Caco-2 (cell line): Measurements from ENCODE around the gene KCTD1. TPM values are rescaled to one million over a fixed set of nuclear protein-coding genes. Genes with fewer than 3 reads are reported as not detected.

Experiments
- BruUV-seq: library from RNA; stranded (reverse); fragments of 400-500 nt; replicated peaks from 2 replicates; lab custom pipeline; 2021; lab: Mats Ljungman, UMichigan
- CTCF ChIA-PET: fragments of 300-600 bp; sonication (Branson Sonifier 250); formaldehyde crosslinking; loops from one replicate; lab custom pipeline; 2022; ENCODE audit warnings: antibody characterized with exemption; lab: Charles Lee
- POLR2A ChIA-PET: fragments of 300-600 bp; sonication (Branson Sonifier 250); formaldehyde crosslinking; loops from one replicate; lab custom pipeline; 2022; ENCODE audit warnings: antibody characterized with exemption; lab: Charles Lee
- DNase-seq, 2 experiments: peaks; one replicate each; pipeline versions ENCODE4 v3.0.0 to v3.0.0-alpha.2; 2020 to 2022
- H3K27me3 ChIP-seq: replicated peaks from 2 replicates; pipeline ENCODE4 v1.6.0; 2011; ENCODE audit warnings: low read length; ENCODE audit not compliant: control insufficient read depth, insufficient read depth
- H3K36me3 ChIP-seq: 2 replicates; pipeline ENCODE4 v1.5.1; 2011; ENCODE audit warnings: low read length; ENCODE audit not compliant: control insufficient read depth, insufficient read depth
- H3K4me1 ChIP-seq: fragments of 250-450 bp; sonication (Bioruptor Pico); 2 replicates; pipeline ENCODE4 v1.5.1; 2020; ENCODE audit warnings: mild to moderate bottlenecking
- H3K4me3 ChIP-seq: 2 replicates; pipeline ENCODE4 v1.5.1; 2011; ENCODE audit warnings: low read depth, mild to moderate bottlenecking, control low read depth, low read length
- H3K9me3 ChIP-seq: fragments of 250-450 bp; sonication (Bioruptor Pico); 2 replicates; pipeline ENCODE4 v1.5.1; 2020; ENCODE audit warnings: mild to moderate bottlenecking, moderate library complexity
- H3K27ac Mint-ChIP-seq: one replicate; pipeline ENCODE4 v1.8.0; 2022; ENCODE audit warnings: mixed read lengths; ENCODE audit not compliant: unreplicated experiment
- H3K27me3 Mint-ChIP-seq: one replicate; pipeline ENCODE4 v1.8.0; 2022; ENCODE audit warnings: mixed read lengths; ENCODE audit not compliant: insufficient read depth, unreplicated experiment
- H3K36me3 Mint-ChIP-seq: one replicate; pipeline ENCODE4 v1.8.0; 2022; ENCODE audit warnings: mild to moderate bottlenecking, mixed read lengths; ENCODE audit not compliant: insufficient read depth, unreplicated experiment
- H3K4me1 Mint-ChIP-seq: one replicate; pipeline ENCODE4 v1.8.0; 2022; ENCODE audit warnings: low read depth, mixed read lengths; ENCODE audit not compliant: unreplicated experiment
- H3K4me3 Mint-ChIP-seq: one replicate; pipeline ENCODE4 v1.8.0; 2022; ENCODE audit warnings: mild to moderate bottlenecking, moderate library complexity, mixed read lengths; ENCODE audit not compliant: unreplicated experiment
- H3K9me3 Mint-ChIP-seq: one replicate; pipeline ENCODE4 v1.8.0; 2022; ENCODE audit warnings: mixed read lengths; ENCODE audit not compliant: unreplicated experiment
- intact Hi-C: fragments of 100-400 bp; cut with micrococcal nuclease; formaldehyde crosslinking; loops from one replicate; pipeline ENCODE4 v1.10.0; 2022; ENCODE audit not compliant: unreplicated experiment
- total RNA-seq: library from RNA; stranded (reverse); gene quantifications from 2 replicates; pipeline ENCODE4 v1.2.3, GENCODE V29; 2022
- TF ChIP-seq, protein P1 (sequence below), 2 experiments: fragments of 200-600 bp in 1 of 2; IDR thresholded peaks; 1 replicate in 1 of 2; 2 replicates in 1 of 2; pipeline versions ENCODE4 v1.5.1 to v1.8.0; 2011 to 2022; ENCODE audit warnings: antibody characterized with exemption in 1 of 2, control low read depth in 1 of 2, inconsistent platforms in 1 of 2, low read depth in 1 of 2, low read length in 1 of 2, mild to moderate bottlenecking in 1 of 2, moderate library complexity in 1 of 2; ENCODE audit not compliant: insufficient read depth in 1 of 2, severe bottlenecking in 1 of 2, unreplicated experiment in 1 of 2

The KCTD1 gene
- total RNA-seq, 1 experiment from 2014 or later = 5.7 TPM

DNA sequence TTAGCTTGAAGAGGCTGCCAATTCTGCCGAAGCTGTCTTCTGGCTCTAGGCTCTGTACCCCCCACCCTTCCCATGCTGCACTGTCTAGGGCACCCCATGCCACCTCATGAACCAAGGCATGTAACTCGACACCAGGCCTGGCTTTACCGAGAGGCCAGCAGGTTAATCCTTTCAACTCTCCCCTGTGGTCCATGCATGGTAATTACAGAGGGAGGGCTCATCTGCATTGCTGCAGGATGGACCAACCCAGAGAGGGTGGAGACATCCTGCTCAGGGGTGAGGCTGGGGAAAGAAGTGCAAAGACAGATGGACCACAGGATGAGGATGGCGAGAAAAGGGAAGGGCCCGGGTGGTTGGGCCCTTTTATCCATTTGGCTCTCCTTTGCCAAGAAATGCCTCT is 65.8 kb downstream of the KCTD1 start:
- Histone ChIP-seq H3K36me3 (no peaks in the 10 kb centered on the region), H3K27me3 (no peaks in the 10 kb centered on the region), H3K9me3 (no peaks in the 10 kb centered on the region), H3K4me3 (no peak overlapping the region), H3K4me1 (peaks cover 50% of the 10 kb centered on the region)
- no TSS peak for BruUV-seq
- Mint-ChIP-seq H3K4me3 (no peak overlapping the region), H3K4me1 (peaks cover 22% of the 10 kb centered on the region), H3K27ac (no peak overlapping the region), H3K27me3 (no peaks in the 10 kb centered on the region), H3K36me3 (no peaks in the 10 kb centered on the region), H3K9me3 (no peaks in the 10 kb centered on the region)
- POLR2A ChIA-PET = no interaction called here
- TF ChIP-seq, protein P1, sequence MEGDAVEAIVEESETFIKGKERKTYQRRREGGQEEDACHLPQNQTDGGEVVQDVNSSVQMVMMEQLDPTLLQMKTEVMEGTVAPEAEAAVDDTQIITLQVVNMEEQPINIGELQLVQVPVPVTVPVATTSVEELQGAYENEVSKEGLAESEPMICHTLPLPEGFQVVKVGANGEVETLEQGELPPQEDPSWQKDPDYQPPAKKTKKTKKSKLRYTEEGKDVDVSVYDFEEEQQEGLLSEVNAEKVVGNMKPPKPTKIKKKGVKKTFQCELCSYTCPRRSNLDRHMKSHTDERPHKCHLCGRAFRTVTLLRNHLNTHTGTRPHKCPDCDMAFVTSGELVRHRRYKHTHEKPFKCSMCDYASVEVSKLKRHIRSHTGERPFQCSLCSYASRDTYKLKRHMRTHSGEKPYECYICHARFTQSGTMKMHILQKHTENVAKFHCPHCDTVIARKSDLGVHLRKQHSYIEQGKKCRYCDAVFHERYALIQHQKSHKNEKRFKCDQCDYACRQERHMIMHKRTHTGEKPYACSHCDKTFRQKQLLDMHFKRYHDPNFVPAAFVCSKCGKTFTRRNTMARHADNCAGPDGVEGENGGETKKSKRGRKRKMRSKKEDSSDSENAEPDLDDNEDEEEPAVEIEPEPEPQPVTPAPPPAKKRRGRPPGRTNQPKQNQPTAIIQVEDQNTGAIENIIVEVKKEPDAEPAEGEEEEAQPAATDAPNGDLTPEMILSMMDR (IDR thresholded peaks at IDR 0.05; ENCODE audit: insufficient read depth in 1 of 2, low read depth in 1 of 2, low read length in 1 of 2, severe bottlenecking in 1 of 2, unreplicated experiment in 1 of 2) = no peak
- peak in 1 of 2 experiments; percentile 34 for DNase-seq
- intact Hi-C loops = no loop called here
- CTCF ChIA-PET = no interaction called here

GRCh38 chr18:26480897-26481795 is 67.2 kb downstream of the KCTD1 start:
- no peaks in the 10 kb centered on the region for H3K27me3 ChIP-seq
- peaks cover 56% of the 10 kb centered on the region for H3K4me1 ChIP-seq
- ChIA-PET CTCF (no interaction called here), POLR2A (no interaction called here)
- TSS peak; percentile 91 for BruUV-seq
- peak; percentile 26 to 54 for DNase-seq
- H3K36me3 ChIP-seq = no peaks in the 10 kb centered on the region
- Mint-ChIP-seq H3K4me1 (peaks cover 22% of the 10 kb centered on the region), H3K27me3 (no peaks in the 10 kb centered on the region), H3K36me3 (no peaks in the 10 kb centered on the region), H3K9me3 (no peaks in the 10 kb centered on the region), H3K27ac (peak overlapping the region; percentile 97), H3K4me3 (peak overlapping the region; percentile 73)
- no peaks in the 10 kb centered on the region for H3K9me3 ChIP-seq
- TF ChIP-seq, protein P1 (IDR thresholded peaks at IDR 0.05; ENCODE audit: insufficient read depth in 1 of 2, low read depth in 1 of 2, low read length in 1 of 2, severe bottlenecking in 1 of 2, unreplicated experiment in 1 of 2) = no peak
- H3K4me3 ChIP-seq = no peak overlapping the region
- intact Hi-C loops = no loop called here

- peaks cover 20% of the 10 kb centered on the region for H3K4me1 Mint-ChIP-seq
- TF ChIP-seq, protein P1 (IDR thresholded peaks at IDR 0.05; ENCODE audit: insufficient read depth in 1 of 2, low read depth in 1 of 2, low read length in 1 of 2, severe bottlenecking in 1 of 2, unreplicated experiment in 1 of 2) = no peak
- BruUV-seq = no TSS peak
- H3K27me3 ChIP-seq = no peaks in the 10 kb centered on the region
- no peaks in the 10 kb centered on the region for H3K36me3 Mint-ChIP-seq
- no peaks in the 10 kb centered on the region for H3K36me3 ChIP-seq
- CTCF ChIA-PET = interaction anchor here (0.8 kb wide), 1 partner anchor 11 kb away, joined by 3 read pairs; no protein-coding TSS in a partner anchor
- H3K27ac Mint-ChIP-seq = peak overlapping the region; percentile 56
- no peaks in the 10 kb centered on the region for H3K9me3 Mint-ChIP-seq
- H3K9me3 ChIP-seq = no peaks in the 10 kb centered on the region
- no peak overlapping the region for H3K4me3 ChIP-seq
- H3K27me3 Mint-ChIP-seq = no peaks in the 10 kb centered on the region
- H3K4me1 ChIP-seq = peaks cover 56% of the 10 kb centered on the region
- intact Hi-C loops = no loop called here
- POLR2A ChIA-PET = no interaction called here
- no peak for DNase-seq
- H3K4me3 Mint-ChIP-seq = no peak overlapping the region
These were observed 68.7 kb downstream of the KCTD1 start for GRCh38 chr18:26479681-26480079.
